D721Med (cell line): ENCODE data around the gene SHANK1.
A peak's percentile ranks its signal among the peaks of the same experiment; 100 is the strongest.

Experiments
- DNase-seq: peaks from one replicate; pipeline ENCODE4 v3.0.0; 2011; ENCODE audit warnings: low spot score; ENCODE audit not compliant: insufficient read length
- FAIRE-seq: peaks from 2 replicates; lab custom pipeline; 2011; peaks lifted over from hg19 to GRCh38; lab: Jason Lieb, UNC
- CTCF ChIP-seq: IDR thresholded peaks from 2 replicates; pipeline ENCODE4 v1.5.1; 2012; ENCODE audit warnings: mild to moderate bottlenecking, control low read depth; ENCODE audit not compliant: insufficient read depth; ENCODE audit errors: missing control alignments

The SHANK1 gene

DNA sequence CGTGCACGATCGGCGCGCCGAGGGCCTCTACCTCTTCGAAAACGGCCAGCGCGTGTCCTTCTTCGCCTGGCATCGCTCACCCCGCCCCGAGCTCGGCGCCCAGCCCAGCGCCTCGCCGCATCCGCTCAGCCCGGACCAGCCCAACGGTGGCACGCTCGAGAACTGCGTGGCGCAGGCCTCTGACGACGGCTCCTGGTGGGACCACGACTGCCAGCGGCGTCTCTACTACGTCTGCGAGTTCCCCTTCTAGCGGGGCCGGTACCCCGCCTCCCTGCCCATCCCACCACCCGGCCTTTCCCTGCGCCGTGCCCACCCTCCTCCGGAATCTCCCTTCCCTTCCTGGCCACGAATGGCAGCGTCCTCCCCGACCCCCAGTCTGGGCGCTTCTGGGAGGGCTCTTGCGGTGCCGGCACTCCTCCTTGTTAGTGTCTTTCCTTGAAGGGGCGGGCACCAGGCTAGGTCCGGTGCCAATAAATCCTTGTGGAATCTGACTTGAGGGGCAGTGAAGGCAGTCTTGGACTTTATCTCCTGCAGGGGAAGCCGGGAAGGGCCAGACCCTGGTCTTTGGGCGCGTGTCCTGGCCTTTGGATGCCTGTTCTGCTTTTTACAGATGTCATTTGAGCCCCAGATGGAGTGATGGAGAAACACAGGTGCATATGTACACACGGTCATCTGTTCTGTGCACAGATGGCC, 5.8 kb upstream of the SHANK1 start:
- no peak for TF ChIP-seq CTCF
- no peak for FAIRE-seq
- no peak for DNase-seq

DNA sequence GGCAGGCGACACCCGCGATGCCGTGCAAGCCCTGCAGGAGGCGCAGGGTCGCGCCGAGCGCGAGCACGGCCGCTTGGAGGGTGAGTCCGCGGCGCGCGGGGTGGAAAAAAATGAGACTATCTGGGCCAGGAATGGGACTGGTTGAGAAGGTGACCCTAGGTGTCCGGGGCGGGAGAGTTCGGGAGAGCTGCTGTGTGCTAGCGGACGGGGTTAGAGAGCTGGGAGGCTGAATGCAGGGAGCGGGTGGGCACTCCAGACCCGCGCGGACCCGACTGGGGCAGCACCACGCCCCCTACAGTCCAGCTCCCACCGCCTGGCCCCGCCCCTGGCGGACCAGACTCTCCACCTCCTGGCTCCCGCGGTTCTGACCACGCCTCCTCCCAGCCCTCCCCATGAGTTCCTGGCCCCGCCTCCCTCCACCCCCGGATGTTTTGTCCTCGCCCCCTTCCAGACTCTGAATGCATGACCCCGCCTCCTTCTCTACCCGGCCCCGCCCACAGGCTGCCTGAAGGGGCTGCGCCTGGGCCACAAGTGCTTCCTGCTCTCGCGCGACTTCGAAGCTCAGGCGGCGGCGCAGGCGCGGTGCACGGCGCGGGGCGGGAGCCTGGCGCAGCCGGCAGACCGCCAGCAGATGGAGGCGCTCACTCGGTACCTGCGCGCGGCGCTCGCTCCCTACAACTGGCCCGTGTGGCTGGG, 5.1 kb upstream of the SHANK1 start:
- FAIRE-seq = no peak
- TF ChIP-seq CTCF = peak; percentile 20
- DNase-seq = peak; percentile 97

- DNase-seq = no peak
Measured at GRCh38 chr19:50723735-50724521, 4.3 kb upstream of the SHANK1 start.

DNA sequence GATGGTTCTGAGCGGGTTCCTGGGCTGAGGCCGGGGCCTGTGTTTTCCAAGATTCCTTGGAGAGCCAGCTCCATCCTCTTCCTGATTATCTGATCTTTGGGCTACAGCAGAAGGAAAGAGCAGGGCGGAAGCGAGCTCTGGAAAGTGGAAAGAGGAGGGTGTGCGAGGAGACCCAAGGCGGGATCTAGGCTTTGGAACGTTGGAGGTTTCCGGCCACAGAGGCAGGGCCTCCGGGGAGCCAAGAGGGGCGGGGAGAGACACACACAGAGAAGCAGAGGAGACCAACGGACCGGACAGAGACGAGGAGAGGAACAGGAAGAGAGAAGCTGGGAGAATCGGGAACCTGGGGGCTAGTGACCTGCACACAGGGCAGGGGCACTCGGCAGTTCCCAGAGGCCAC, 3.5 kb upstream of the SHANK1 start, which contains the start of gene CLEC11A:
TSS of gene CLEC11A (plus strand) at position 296 of the 400 bp plus-strand sequence. CDS start 162 bp downstream, outside the sequence.
- FAIRE-seq = no peak
- no peak for TF ChIP-seq CTCF
- no peak for DNase-seq

More at GRCh38 chr19:50723735-50724521, 4.3 kb upstream of the SHANK1 start:
- no peak for FAIRE-seq
- no peak for TF ChIP-seq CTCF

DNA sequence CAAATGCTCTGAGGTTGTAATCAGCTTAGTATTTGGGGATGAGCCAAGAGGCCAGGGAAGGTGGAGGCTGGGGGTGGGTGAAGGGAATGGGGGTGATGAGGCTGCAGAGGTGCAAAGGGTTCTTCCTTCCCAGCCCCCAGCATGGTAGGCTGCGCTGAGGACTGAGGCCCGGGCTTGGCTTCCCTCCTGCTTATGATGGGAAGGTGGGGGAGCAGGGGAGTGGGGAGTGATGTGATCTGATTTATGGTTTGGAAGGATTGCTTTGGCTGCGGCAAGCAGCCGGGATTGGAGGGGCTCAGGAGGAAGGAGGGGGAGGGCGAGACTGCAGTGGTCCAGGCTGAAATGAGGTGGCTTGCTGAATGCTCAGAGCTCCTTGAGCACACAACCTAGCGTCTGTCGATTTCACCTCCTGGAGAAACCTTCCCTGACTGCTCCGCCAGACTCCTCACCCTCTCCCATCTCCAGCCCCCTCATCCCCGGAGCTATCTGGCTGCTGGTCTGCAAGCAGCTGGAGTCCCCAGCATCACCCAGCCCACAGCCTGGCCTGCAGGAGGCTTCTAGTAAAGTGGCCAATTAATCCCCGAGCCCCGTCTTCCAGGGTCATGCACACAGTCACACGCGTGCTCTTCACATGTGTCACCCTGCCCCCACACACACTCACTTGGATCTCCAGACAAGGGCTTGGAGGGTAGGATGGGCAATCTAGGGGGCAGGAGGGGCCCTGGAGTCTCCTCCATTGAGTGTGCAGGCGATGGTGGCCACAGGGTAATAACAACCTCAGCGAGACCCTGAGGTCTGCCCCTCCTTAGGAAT, 2.8 kb upstream of the SHANK1 start:
- no peak for TF ChIP-seq CTCF
- FAIRE-seq (no peak), DNase-seq (no peak)

- DNase-seq = no peak
Measured at GRCh38 chr19:50721441-50722137, 2.0 kb upstream of the SHANK1 start.

More at GRCh38 chr19:50721441-50722137, 2.0 kb upstream of the SHANK1 start:
- FAIRE-seq = no peak
- TF ChIP-seq CTCF = no peak
